H1 (cell line): ENCODE measurements around the gene GRXCR1. TPM values are rescaled to one million over a fixed set of nuclear protein-coding genes. Genes with fewer than 3 reads are reported as not detected.

Experiments
- CTCF ChIA-PET: fragments of 300-600 bp; sonication (Branson Sonifier 250); formaldehyde crosslinking; loops from one replicate; lab custom pipeline; 2021; ENCODE audit not compliant: partially characterized antibody; lab: Charles Lee
- POLR2A ChIA-PET: fragments of 300-600 bp; sonication (Branson Sonifier 250); formaldehyde crosslinking; loops from one replicate; lab custom pipeline; 2021; ENCODE audit warnings: inconsistent platforms; ENCODE audit not compliant: partially characterized antibody; lab: Charles Lee
- DNase-seq, 2 experiments: peaks; one replicate each; pipeline versions ENCODE4 v3.0.0 to v3.0.0-alpha.2; 2010 to 2022; ENCODE audit warnings: low spot score in 2 of 2, low read depth in 1 of 2, mixed read lengths in 1 of 2
- FAIRE-seq: peaks from 2 replicates; lab custom pipeline; 2011; peaks lifted over from hg19 to GRCh38; lab: Jason Lieb, UNC
- H2AFZ ChIP-seq: 2 replicates; pipeline ENCODE4 v1.8.1; 2012; ENCODE audit warnings: low read length, inconsistent platforms
- H2AK5ac ChIP-seq: 2 replicates; pipeline ENCODE4 v1.6.1; 2013; ENCODE audit warnings: low read depth, low read length
- H2BK120ac ChIP-seq: replicated peaks from 2 replicates; pipeline ENCODE3; 2013; ENCODE audit warnings: low read depth, low read length, inconsistent platforms
- H2BK12ac ChIP-seq: 2 replicates; pipeline ENCODE4 v1.6.1; 2013; ENCODE audit warnings: low read depth, low read length
- H2BK15ac ChIP-seq: 2 replicates; pipeline ENCODE4 v1.6.1; 2013; ENCODE audit warnings: low read length
- H2BK20ac ChIP-seq: 2 replicates; pipeline ENCODE4 v1.6.1; 2013; ENCODE audit warnings: low read length
- H2BK5ac ChIP-seq: 2 replicates; pipeline ENCODE4 v1.6.1; 2013; ENCODE audit warnings: low read depth, low read length
- H3K14ac ChIP-seq: 2 replicates; pipeline ENCODE4 v1.6.1; 2013; ENCODE audit warnings: inconsistent platforms; ENCODE audit not compliant: insufficient read length
- H3K18ac ChIP-seq: 2 replicates; pipeline ENCODE4 v1.6.1; 2013; ENCODE audit warnings: low read length; ENCODE audit errors: extremely low read depth
- H3K23ac ChIP-seq: 2 replicates; pipeline ENCODE4 v1.6.1; 2013; ENCODE audit warnings: inconsistent platforms; ENCODE audit not compliant: insufficient read length
- H3K23me2 ChIP-seq: 2 replicates; pipeline ENCODE4 v1.6.1; 2013; ENCODE audit warnings: low read depth, low read length
- H3K27ac ChIP-seq: 2 replicates; pipeline ENCODE4 v1.6.1; 2011; ENCODE audit warnings: low read depth, low read length, inconsistent platforms
- H3K27me3 ChIP-seq, 4 experiments: replicated peaks in 1 of 4; 1 replicate in 1 of 4; 2 replicates in 3 of 4; pipeline versions ENCODE4 v1.6.1 to v1.8.1; 2011 to 2013; ENCODE audit warnings: low read length in 3 of 4, mild to moderate bottlenecking in 3 of 4, inconsistent platforms in 2 of 4, mixed read lengths in 2 of 4, moderate library complexity in 1 of 4; ENCODE audit not compliant: control insufficient read depth in 3 of 4, insufficient read depth in 3 of 4; ENCODE audit errors: extremely low read depth in 1 of 4
- H3K36me3 ChIP-seq, 4 experiments: 2 replicates each; pipeline versions ENCODE4 v1.6.1 to v1.8.1; 2011 to 2013; ENCODE audit warnings: mild to moderate bottlenecking in 4 of 4, low read length in 3 of 4, moderate library complexity in 2 of 4, control low read depth in 1 of 4, inconsistent platforms in 1 of 4; ENCODE audit not compliant: insufficient read depth in 4 of 4, control insufficient read depth in 2 of 4
- H3K4ac ChIP-seq: replicated peaks from 2 replicates; pipeline ENCODE3; 2013; ENCODE audit warnings: low read length, low read depth, mixed read lengths, inconsistent platforms; ENCODE audit not compliant: insufficient read length
- H3K4me1 ChIP-seq, 4 experiments: replicated peaks in 1 of 4; 1 replicate in 1 of 4; 2 replicates in 3 of 4; pipeline versions ENCODE4 v1.6.1 to v1.8.1; 2011 to 2013; ENCODE audit warnings: low read length in 3 of 4, inconsistent platforms in 2 of 4, mixed read lengths in 1 of 4; ENCODE audit not compliant: insufficient read depth in 4 of 4, control insufficient read depth in 3 of 4
- H3K4me2 ChIP-seq, 2 experiments: 2 replicates each; pipeline versions ENCODE4 v1.6.1 to v1.8.1; 2011 to 2013; ENCODE audit warnings: low read depth in 2 of 2, low read length in 2 of 2, control low read depth in 1 of 2, inconsistent platforms in 1 of 2, mild to moderate bottlenecking in 1 of 2; ENCODE audit not compliant: insufficient read depth in 1 of 2
- H3K4me3 ChIP-seq, 4 experiments: fragments of 200-600, 300-600 bp in 1 of 4; sonication (generic), shearing (Covaris generic), sonication (Bioruptor Twin) in 1 of 4; 2 replicates each; pipeline versions ENCODE4 v1.5.1 to v1.8.1; 2011 to 2016; ENCODE audit warnings: low read length in 4 of 4, low read depth in 3 of 4, control low read depth in 2 of 4, inconsistent platforms in 2 of 4, mild to moderate bottlenecking in 2 of 4, mixed read lengths in 1 of 4, moderate library complexity in 1 of 4; ENCODE audit not compliant: insufficient read depth in 2 of 4; ENCODE audit errors: extremely low read depth in 1 of 4
- H3K56ac ChIP-seq: replicated peaks from 2 replicates; pipeline ENCODE3; 2013; ENCODE audit warnings: low read depth, mild to moderate bottlenecking, mixed read lengths, low read length, inconsistent platforms; ENCODE audit not compliant: insufficient read length
- H3K79me1 ChIP-seq: 2 replicates; pipeline ENCODE4 v1.6.1; 2013; ENCODE audit warnings: low read depth, low read length, control low read depth
- H3K79me2 ChIP-seq, 2 experiments: 2 replicates each; pipeline versions ENCODE4 v1.6.1 to v1.8.1; 2012 to 2013; ENCODE audit warnings: low read length in 2 of 2, mild to moderate bottlenecking in 2 of 2, inconsistent platforms in 1 of 2; ENCODE audit not compliant: insufficient read depth in 2 of 2, control insufficient read depth in 1 of 2
- H3K9ac ChIP-seq, 4 experiments: replicated peaks in 1 of 4; 1 replicate in 1 of 4; 2 replicates in 3 of 4; pipeline versions ENCODE4 v1.6.1 to v1.8.1; 2011 to 2013; ENCODE audit warnings: low read depth in 3 of 4, low read length in 3 of 4, control low read depth in 2 of 4, mild to moderate bottlenecking in 2 of 4, moderate library complexity in 2 of 4, inconsistent platforms in 1 of 4; ENCODE audit errors: extremely low read depth in 1 of 4
- H3K9me3 ChIP-seq, 2 experiments: 2 replicates each; pipeline versions ENCODE4 v1.6.1 to v1.8.1; 2012 to 2013; ENCODE audit warnings: mild to moderate bottlenecking in 2 of 2, moderate library complexity in 2 of 2, control low read depth in 1 of 2, inconsistent platforms in 1 of 2, low read depth in 1 of 2, low read length in 1 of 2, mixed read lengths in 1 of 2; ENCODE audit not compliant: insufficient read depth in 2 of 2
- H4K20me1 ChIP-seq, 2 experiments: replicated peaks in 1 of 2; 2 replicates each; pipeline versions ENCODE3 to v1.8.1; 2011 to 2013; ENCODE audit warnings: inconsistent platforms in 2 of 2, low read length in 2 of 2, mild to moderate bottlenecking in 1 of 2; ENCODE audit not compliant: insufficient read depth in 2 of 2, control insufficient read depth in 1 of 2
- H4K5ac ChIP-seq: 2 replicates; pipeline ENCODE4 v1.6.1; 2013; ENCODE audit warnings: low read length, low read depth, mixed read lengths, inconsistent platforms; ENCODE audit not compliant: insufficient read length
- H4K8ac ChIP-seq: 2 replicates; pipeline ENCODE4 v1.8.0; 2013; ENCODE audit warnings: mild to moderate bottlenecking, moderate library complexity, low read length, inconsistent platforms; ENCODE audit not compliant: insufficient read depth; ENCODE audit errors: extremely low read depth
- H4K91ac ChIP-seq: replicated peaks from 2 replicates; pipeline ENCODE3; 2013; ENCODE audit warnings: low read length, mixed read lengths, inconsistent platforms; ENCODE audit not compliant: insufficient read length
- GTF2F1 ChIP-seq: IDR thresholded peaks from 2 replicates; pipeline ENCODE4 v1.6.1; 2012; ENCODE audit warnings: low read depth, low read length, improper control_type of control experiment, borderline replicate concordance
- KDM5A ChIP-seq: fragments of 200-600 bp; IDR thresholded peaks from 2 replicates; pipeline ENCODE4 v1.7.1; 2012; ENCODE audit warnings: mild to moderate bottlenecking, low read length, inconsistent platforms, mixed read lengths
- MAFK ChIP-seq: IDR thresholded peaks from 2 replicates; pipeline ENCODE4 v1.6.1; 2012; ENCODE audit warnings: low read depth, mild to moderate bottlenecking, improper control_type of control experiment, low read length
- SP4 ChIP-seq: IDR thresholded peaks from 2 replicates; pipeline ENCODE4 v1.6.1; 2012; ENCODE audit warnings: low read length, inconsistent platforms
- SUZ12 ChIP-seq: fragments of 200-600 bp; sonication (generic); IDR thresholded peaks from 2 replicates; pipeline ENCODE4 v1.6.1; 2012; ENCODE audit warnings: mild to moderate bottlenecking, inconsistent platforms, low read length, moderate library complexity, mixed read lengths
- ZNF274 ChIP-seq: IDR thresholded peaks from 2 replicates; pipeline ENCODE4 v1.7.0; 2012; ENCODE audit warnings: low read length, borderline replicate concordance; ENCODE audit errors: extremely low read depth
- WGBS, 2 experiments: shearing (Covaris generic) in 1 of 2; methylation state at CpG; one replicate each; pipeline versions ENCODE4 v1.1.6 to v1.1.7; 2013 to 2015; ENCODE audit warnings: low lambda C conversion rate in 2 of 2, mixed read lengths in 2 of 2, inconsistent platforms in 1 of 2, low coverage in 1 of 2, missing lambda C conversion rate in 1 of 2; ENCODE audit not compliant: insufficient replicate concordance in 2 of 2, insufficient coverage in 1 of 2, insufficient read length in 1 of 2; ENCODE audit errors: extremely low coverage in 1 of 2, missing lambda C conversion rate in 1 of 2; 5-methylcytosine and 5-hydroxymethylcytosine counted together
- polyA plus RNA-seq, 7 experiments: library from polyadenylated mRNA; depleted of rRNA in 3 of 7; stranded (reverse) in 5 of 7; unstranded in 2 of 7; fragments of >200 nt in 5 of 7; fragments of 200-250 nt in 2 of 7; gene quantifications; 1 replicate in 5 of 7; 2 replicates in 1 of 7; 4 replicates in 1 of 7; pipeline versions ENCODE4 v1.2.1 to v1.2.3, GENCODE V29; 2011 to 2013; ENCODE audit warnings: missing spikeins in 2 of 7, mixed read lengths in 2 of 7
- total RNA-seq: library from RNA; stranded (reverse); fragmentation: NEBNext Ultra II Directional; extraction: Animal tissue kit (Norgen Biotek cat#: 25700); gene quantifications from 2 replicates; pipeline ENCODE4 v1.2.1, GENCODE V29; 2021

The GRXCR1 gene
- total and polyA plus RNA-seq, 2 of the 8 experiments (the other 6 are each of a cell fraction or from before 2014, with no cell fraction given): not detected

DNA sequence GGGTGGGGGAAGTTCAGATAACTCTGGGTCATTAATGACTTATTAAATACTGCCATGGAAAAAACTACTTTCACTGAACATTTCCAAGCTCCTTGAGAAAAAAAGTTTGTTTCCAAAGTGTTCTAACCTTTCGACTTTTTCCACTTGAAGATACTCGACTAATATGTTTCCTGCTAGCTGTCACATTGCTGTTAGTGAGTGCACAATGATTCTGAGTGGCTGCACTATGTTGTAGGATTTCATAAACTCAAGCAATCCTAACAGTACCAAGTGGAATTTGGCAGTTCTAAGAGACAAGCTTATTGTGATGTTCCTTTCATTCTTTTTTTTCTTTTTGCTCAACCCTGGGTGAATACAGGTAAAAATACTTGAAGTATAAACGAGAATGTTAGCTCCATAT is 33.4 kb downstream of the GRXCR1 start:
- H4K91ac ChIP-seq: no peak overlapping the region
- H2BK15ac ChIP-seq: no peak overlapping the region
- H3K4ac ChIP-seq: no peak overlapping the region
- no peak overlapping the region for H4K8ac ChIP-seq
- no peaks in the 10 kb centered on the region for H4K20me1 ChIP-seq
- no peak overlapping the region for H2AK5ac ChIP-seq
- no peaks in the 10 kb centered on the region for H3K79me2 ChIP-seq
- no peak overlapping the region for H3K56ac ChIP-seq
- CTCF ChIA-PET: interaction anchor here (0.6 to 1.5 kb wide), 3 partner anchors 17 to 1671 kb away, joined by 3 to 6 read pairs (median 4); partner anchors contain the start of gene ATP8A1
- no peak overlapping the region for H2BK12ac ChIP-seq
- no peaks in the 10 kb centered on the region for H3K4me1 ChIP-seq
- POLR2A ChIA-PET: no interaction called here
- no peak overlapping the region for H3K14ac ChIP-seq
- no peaks in the 10 kb centered on the region; the same call in 1 of the 2 replicates for H3K23me2 ChIP-seq
- H3K4me2 ChIP-seq: no peak overlapping the region
- no peaks in the 10 kb centered on the region for H3K27me3 ChIP-seq
- H3K79me1 ChIP-seq: no peaks in the 10 kb centered on the region
- no peak overlapping the region for H3K4me3 ChIP-seq
- no peak overlapping the region for H2BK20ac ChIP-seq
- no peaks in the 10 kb centered on the region for H3K36me3 ChIP-seq
- H3K9ac ChIP-seq: no peak overlapping the region
- no peak overlapping the region for H3K18ac ChIP-seq
- H3K9me3 ChIP-seq: no peaks in the 10 kb centered on the region
- H2BK5ac ChIP-seq: no peak overlapping the region
- H2BK120ac ChIP-seq: no peak overlapping the region
- H4K5ac ChIP-seq: no peak overlapping the region
- DNase-seq: no peak
- H3K27ac ChIP-seq: no peak overlapping the region
- no peak overlapping the region for H3K23ac ChIP-seq
- WGBS, 2 experiments: 88% methylated on average over 3 of the region's 3 CpGs; no CpG with 5 or more reads in 1 of the 2 experiments
- TF ChIP-seq KDM5A (no peak), ZNF274 (no peak), GTF2F1 (no peak), SP4 (no peak), SUZ12 (no peak), MAFK (no peak)
- FAIRE-seq: no peak
- H2AFZ ChIP-seq: no peak overlapping the region
